GM23248 (cell line): Measurements from ENCODE around the gene PARD3B. TPM values are rescaled to one million over a fixed set of nuclear protein-coding genes. Genes with fewer than 3 reads are reported as not detected.

Experiments
- DNase-seq: peaks from one replicate; pipeline ENCODE4 v3.0.0-alpha.2; 2015
- H2AFZ ChIP-seq: fragments of 200-600 bp; sonication (generic); 2 replicates; pipeline ENCODE4 v1.6.1; 2016; ENCODE audit warnings: antibody characterized with exemption
- H3F3A ChIP-seq: fragments of 200-600 bp; sonication (generic); 2 replicates; pipeline ENCODE4 v1.6.1; 2016; ENCODE audit warnings: mild to moderate bottlenecking, antibody characterized with exemption, mixed run types; ENCODE audit not compliant: insufficient read depth
- H3K27ac ChIP-seq: fragments of 200-600 bp; sonication (generic); 2 replicates; pipeline ENCODE4 v1.5.1; 2016; ENCODE audit warnings: mild to moderate bottlenecking
- H3K27me3 ChIP-seq: fragments of 200-600 bp; sonication (generic); replicated peaks from 2 replicates; pipeline ENCODE4 v1.6.1; 2016; ENCODE audit warnings: mild to moderate bottlenecking; ENCODE audit not compliant: insufficient read depth
- H3K36me3 ChIP-seq: fragments of 200-600 bp; sonication (generic); 2 replicates; pipeline ENCODE4 v1.6.1; 2016; ENCODE audit warnings: low read depth, mild to moderate bottlenecking
- H3K4me1 ChIP-seq: fragments of 200-600 bp; sonication (generic); 2 replicates; pipeline ENCODE4 v1.6.1; 2016; ENCODE audit warnings: mild to moderate bottlenecking; ENCODE audit not compliant: insufficient read depth
- H3K4me2 ChIP-seq: fragments of 200-600 bp; sonication (generic); one replicate; pipeline ENCODE4 v1.6.1; 2016; ENCODE audit warnings: mild to moderate bottlenecking; ENCODE audit not compliant: unreplicated experiment
- H3K4me3 ChIP-seq: fragments of 200-600 bp; sonication (generic); 2 replicates; pipeline ENCODE4 v1.5.1; 2016; ENCODE audit warnings: mild to moderate bottlenecking
- H3K79me2 ChIP-seq: fragments of 200-600 bp; sonication (generic); 2 replicates; pipeline ENCODE4 v1.6.1; 2016; ENCODE audit warnings: mild to moderate bottlenecking; ENCODE audit not compliant: insufficient read depth
- H3K9ac ChIP-seq: fragments of 200-600 bp; sonication (generic); 2 replicates; pipeline ENCODE4 v1.6.1; 2016; ENCODE audit warnings: mild to moderate bottlenecking
- H3K9me2 ChIP-seq: fragments of 200-600 bp; sonication (generic); 2 replicates; pipeline ENCODE4 v1.6.1; 2016; ENCODE audit warnings: mixed run types, mild to moderate bottlenecking, moderate library complexity; ENCODE audit not compliant: insufficient read depth
- H3K9me3 ChIP-seq: fragments of 200-600 bp; sonication (generic); one replicate; pipeline ENCODE4 v1.6.1; 2017; ENCODE audit warnings: low read depth
- H4K20me1 ChIP-seq: fragments of 200-600 bp; sonication (generic); 2 replicates; pipeline ENCODE4 v1.6.0; 2016; ENCODE audit not compliant: insufficient read depth
- EZH2 ChIP-seq: fragments of 200-600 bp; sonication (generic); IDR thresholded peaks from 2 replicates; pipeline ENCODE4 v1.6.1; 2018; ENCODE audit warnings: antibody characterized with exemption, mild to moderate bottlenecking; ENCODE audit not compliant: insufficient read depth, poor library complexity, severe bottlenecking
- EZH2phosphoT487 ChIP-seq: fragments of 200-600 bp; sonication (generic); IDR thresholded peaks from 2 replicates; pipeline ENCODE4 v1.6.1; 2018; ENCODE audit warnings: antibody characterized with exemption, moderate library complexity, mild to moderate bottlenecking, low read depth; ENCODE audit not compliant: insufficient read depth
- WGBS, 2 experiments: methylation state at CpG; one replicate each; pipeline ENCODE4 v1.1.6; 2015 to 2017; ENCODE audit warnings: low lambda C conversion rate in 2 of 2, low coverage in 1 of 2; ENCODE audit errors: missing lambda C conversion rate in 2 of 2; 5-methylcytosine and 5-hydroxymethylcytosine counted together
- in situ Hi-C: fragments of 300-500 bp; cut with MboI; formaldehyde crosslinking; loops from 2 replicates; pipeline ENCODE4 v1.15.0; 2020
- polyA plus RNA-seq: library from polyadenylated mRNA; unstranded; fragments of >200 nt; fragmentation: Nextera tagmentation; extraction: Ambion mirVana; gene quantifications from 2 replicates; pipeline ENCODE4 v1.2.1, GENCODE V29; 2016
- total RNA-seq: library from RNA; depleted of rRNA; stranded (reverse); fragments of >200 nt; shearing (Covaris generic); gene quantifications from 2 replicates; pipeline ENCODE4 v1.2.3, GENCODE V29; 2014

The PARD3B gene
- total and polyA plus RNA-seq, 2 experiments from 2014 or later, result 2.5 to 6.9 TPM

- no peaks in the 10 kb centered on the region for H3K9me3 ChIP-seq
- H3K4me1 ChIP-seq, result no peaks in the 10 kb centered on the region
- no peaks in the 10 kb centered on the region for H3K36me3 ChIP-seq
- H3K4me3 ChIP-seq, result no peak overlapping the region
- H3K9me2 ChIP-seq, result no peaks in the 10 kb centered on the region
- 93 to 98% methylated on average over 2 of the region's 2 CpGs for WGBS, 2 experiments
- in situ Hi-C loops, result no loop called here
- no peak overlapping the region for H3K27ac ChIP-seq
- DNase-seq, result no peak
- TF ChIP-seq EZH2 (no peak), EZH2phosphoT487 (no peak)
- no peaks in the 10 kb centered on the region for H4K20me1 ChIP-seq
- no peak overlapping the region for H3K9ac ChIP-seq
- no peaks in the 10 kb centered on the region for H3F3A ChIP-seq
- H3K27me3 ChIP-seq, result no peaks in the 10 kb centered on the region
- H3K79me2 ChIP-seq, result no peaks in the 10 kb centered on the region
- no peak overlapping the region for H3K4me2 ChIP-seq
- no peak overlapping the region for H2AFZ ChIP-seq
Measured at GRCh38 chr2:205107810-205108209, 562.5 kb downstream of the PARD3B start.

GRCh38 chr2:205115511-205115910 is 570.2 kb downstream of the PARD3B start:
- WGBS, 2 experiments, result 86 to 90% methylated on average over 2 of the region's 2 CpGs
- Histone ChIP-seq H3K9me3 (no peaks in the 10 kb centered on the region), H3K4me2 (no peak overlapping the region), H2AFZ (no peak overlapping the region), H3K4me3 (no peak overlapping the region), H3K36me3 (no peaks in the 10 kb centered on the region), H3K79me2 (no peaks in the 10 kb centered on the region), H3F3A (no peaks in the 10 kb centered on the region), H3K9ac (no peak overlapping the region), H3K27ac (no peak overlapping the region), H3K9me2 (no peaks in the 10 kb centered on the region), H3K27me3 (no peaks in the 10 kb centered on the region), H3K4me1 (no peaks in the 10 kb centered on the region), H4K20me1 (no peaks in the 10 kb centered on the region)
- in situ Hi-C loops, result no loop called here
- TF ChIP-seq EZH2phosphoT487 (no peak), EZH2 (no peak)
- no peak for DNase-seq

DNA sequence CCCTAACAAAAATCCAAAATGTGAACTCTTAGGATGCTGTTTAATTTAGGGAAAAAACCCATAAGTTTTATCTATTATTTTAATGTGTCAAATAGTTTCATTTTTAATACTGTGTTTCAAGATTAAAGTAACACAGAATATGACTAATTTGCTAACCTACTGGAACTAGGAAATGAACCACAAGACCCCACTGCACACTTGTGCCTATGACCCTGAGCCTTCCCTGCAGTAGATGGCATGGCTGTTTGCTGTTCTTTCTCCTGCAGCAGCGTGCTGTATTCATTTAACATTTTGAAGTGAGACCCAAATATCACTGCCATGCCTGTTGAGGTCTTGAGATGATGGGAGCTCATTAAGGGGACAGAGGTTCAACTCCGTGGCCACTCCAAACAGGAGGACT is 571.9 kb downstream of the PARD3B start:
- TF ChIP-seq EZH2phosphoT487 (no peak), EZH2 (no peak)
- Histone ChIP-seq H2AFZ (no peak overlapping the region), H3K79me2 (no peaks in the 10 kb centered on the region), H4K20me1 (no peaks in the 10 kb centered on the region), H3K27me3 (no peaks in the 10 kb centered on the region), H3F3A (no peaks in the 10 kb centered on the region), H3K4me3 (no peak overlapping the region), H3K9me3 (no peaks in the 10 kb centered on the region), H3K36me3 (no peaks in the 10 kb centered on the region), H3K4me1 (no peaks in the 10 kb centered on the region), H3K27ac (no peak overlapping the region), H3K9ac (no peak overlapping the region), H3K9me2 (no peaks in the 10 kb centered on the region), H3K4me2 (no peak overlapping the region)
- 82 to 83% methylated on average over 2 of the region's 2 CpGs for WGBS, 2 experiments
- DNase-seq, result no peak
- in situ Hi-C loops, result no loop called here

DNA sequence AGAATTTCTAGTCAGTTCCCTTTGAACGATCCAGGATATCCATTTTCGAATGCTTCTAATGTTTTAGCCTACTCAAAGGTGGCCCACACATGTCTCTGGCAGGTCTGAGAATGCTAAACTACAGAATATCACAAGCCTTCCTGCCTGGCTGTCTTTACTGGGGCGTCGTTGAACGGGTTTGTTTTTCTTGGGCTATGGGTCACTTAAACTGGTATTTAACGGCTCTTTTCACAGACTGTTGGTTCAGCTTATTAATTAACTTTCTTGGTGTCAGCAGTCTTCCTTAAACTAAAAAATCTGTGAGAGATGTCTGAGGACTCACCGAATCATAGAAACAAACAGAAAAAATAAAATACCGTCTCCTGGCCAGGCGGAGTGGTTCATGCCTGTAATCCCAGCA is 573.9 kb downstream of the PARD3B start:
- in situ Hi-C loops, result no loop called here
- H3K9ac ChIP-seq, result no peak overlapping the region
- no peak overlapping the region for H3K4me3 ChIP-seq
- 92 to 93% methylated on average over 9 of the region's 9 CpGs for WGBS, 2 experiments
- no peak overlapping the region for H3K4me2 ChIP-seq
- no peaks in the 10 kb centered on the region for H3K27me3 ChIP-seq
- no peaks in the 10 kb centered on the region for H3K36me3 ChIP-seq
- H4K20me1 ChIP-seq, result no peaks in the 10 kb centered on the region
- no peaks in the 10 kb centered on the region for H3K9me3 ChIP-seq
- no peak overlapping the region for H2AFZ ChIP-seq
- H3K9me2 ChIP-seq, result no peaks in the 10 kb centered on the region
- no peaks in the 10 kb centered on the region for H3K4me1 ChIP-seq
- H3F3A ChIP-seq, result no peaks in the 10 kb centered on the region
- no peaks in the 10 kb centered on the region for H3K79me2 ChIP-seq
- no peak overlapping the region for H3K27ac ChIP-seq
- no peak for TF ChIP-seq EZH2phosphoT487
- TF ChIP-seq EZH2, result no peak
- DNase-seq, result no peak

GRCh38 chr2:205128726-205129125 is 583.5 kb downstream of the PARD3B start:
- no peak for DNase-seq
- Histone ChIP-seq H3K4me2 (no peak overlapping the region), H3K9ac (no peak overlapping the region), H3K79me2 (no peaks in the 10 kb centered on the region), H3F3A (no peaks in the 10 kb centered on the region), H3K9me2 (no peaks in the 10 kb centered on the region), H3K27me3 (no peaks in the 10 kb centered on the region), H3K27ac (no peak overlapping the region), H2AFZ (no peak overlapping the region), H3K36me3 (peaks cover 4% of the 10 kb centered on the region; the same call in 1 of the 2 replicates), H4K20me1 (no peaks in the 10 kb centered on the region), H3K4me1 (no peaks in the 10 kb centered on the region), H3K9me3 (no peaks in the 10 kb centered on the region), H3K4me3 (no peak overlapping the region)
- in situ Hi-C loops, result no loop called here
- TF ChIP-seq EZH2 (no peak), EZH2phosphoT487 (no peak)
